ENCODE results near the gene COG3. TPM values are rescaled to one million over a fixed set of nuclear protein-coding genes. Genes with fewer than 3 reads are reported as not detected.

The COG3 gene
- total and polyA plus RNA-seq, 2 donors = 16.9 to 70.4 TPM

DNA sequence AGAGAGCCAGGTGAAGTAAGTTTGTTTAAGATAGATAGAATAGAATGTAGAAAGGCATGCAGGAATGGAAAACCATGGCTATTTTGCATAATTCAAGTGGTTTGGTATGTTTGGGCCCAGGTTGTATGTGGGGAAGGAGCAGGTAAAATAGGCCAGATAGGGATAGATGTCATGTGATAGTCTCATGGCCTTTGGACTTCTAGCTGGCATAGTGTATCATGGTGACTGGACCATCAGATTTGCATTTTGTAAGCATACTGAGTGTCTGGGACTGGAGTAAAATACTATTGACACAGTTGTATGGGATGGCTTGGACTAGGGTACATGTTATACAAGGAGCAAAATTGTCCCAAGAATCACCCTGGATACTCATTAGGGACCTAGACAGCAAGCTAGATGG is 38.9 kb downstream of the COG3 start:
- Histone ChIP-seq H3K4me3 (ENCODE audit: low read depth, low read length) (no peak overlapping the region), H3K36me3 (ENCODE audit: insufficient read depth) (peaks cover 4% of the 10 kb centered on the region), H3K27ac (ENCODE audit: low read depth) (no peak overlapping the region), H3K4me1 (ENCODE audit: insufficient read depth) (no peaks in the 10 kb centered on the region)
- no peak for DNase-seq (ENCODE audit: extremely low spot score)

DNA sequence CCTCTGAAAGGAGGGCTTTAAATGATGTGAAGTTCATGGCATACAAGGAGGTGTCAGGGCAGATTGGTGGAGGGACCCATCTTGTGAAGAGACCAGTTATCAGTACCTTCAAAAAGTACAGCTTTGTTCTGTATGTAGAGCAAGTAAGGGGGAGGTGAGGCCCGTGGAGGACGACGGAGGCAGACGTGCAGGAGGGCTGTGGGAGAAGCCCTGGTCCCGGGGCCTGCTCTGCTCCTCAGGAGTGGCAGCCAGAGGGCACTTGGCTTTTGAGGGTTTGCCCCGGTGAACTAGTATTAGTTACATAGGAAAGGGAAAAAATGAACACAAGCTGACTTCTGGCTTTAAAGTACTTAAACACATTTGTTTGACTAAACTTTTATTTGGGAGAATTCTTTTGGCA is 42.1 kb downstream of the COG3 start:
- WGBS = 84% methylated on average over 6 of the region's 6 CpGs

GRCh38 chr13:45508776-45509175 is 44.0 kb downstream of the COG3 start:
- peaks cover 9% of the 10 kb centered on the region for H3K36me3 ChIP-seq (ENCODE audit: insufficient read depth)
- no peak overlapping the region for H3K4me3 ChIP-seq (ENCODE audit: low read depth, low read length)
- 87% methylated on average over 7 of the region's 7 CpGs for WGBS
- H3K4me1 ChIP-seq (ENCODE audit: insufficient read depth) = no peaks in the 10 kb centered on the region
- no peak for DNase-seq (ENCODE audit: extremely low spot score)
- H3K27ac ChIP-seq (ENCODE audit: low read depth) = no peak overlapping the region

More for the DNA sequence above, 42.1 kb downstream of the COG3 start:
- DNase-seq (ENCODE audit: extremely low spot score) = no peak
- Histone ChIP-seq H3K36me3 (ENCODE audit: insufficient read depth) (peaks cover 8% of the 10 kb centered on the region), H3K4me1 (ENCODE audit: insufficient read depth) (no peaks in the 10 kb centered on the region), H3K27ac (ENCODE audit: low read depth) (no peak overlapping the region), H3K4me3 (ENCODE audit: low read depth, low read length) (no peak overlapping the region)

- Histone ChIP-seq H3K36me3 (ENCODE audit: insufficient read depth) (peaks cover 9% of the 10 kb centered on the region), H3K4me3 (ENCODE audit: low read depth, low read length) (no peak overlapping the region), H3K4me1 (ENCODE audit: insufficient read depth) (no peaks in the 10 kb centered on the region), H3K27ac (ENCODE audit: low read depth) (no peak overlapping the region)
- no peak for DNase-seq (ENCODE audit: extremely low spot score)
- WGBS = 90% methylated on average over 3 of the region's 3 CpGs
Measured at GRCh38 chr13:45510672-45511071, 45.9 kb downstream of the COG3 start.

DNA sequence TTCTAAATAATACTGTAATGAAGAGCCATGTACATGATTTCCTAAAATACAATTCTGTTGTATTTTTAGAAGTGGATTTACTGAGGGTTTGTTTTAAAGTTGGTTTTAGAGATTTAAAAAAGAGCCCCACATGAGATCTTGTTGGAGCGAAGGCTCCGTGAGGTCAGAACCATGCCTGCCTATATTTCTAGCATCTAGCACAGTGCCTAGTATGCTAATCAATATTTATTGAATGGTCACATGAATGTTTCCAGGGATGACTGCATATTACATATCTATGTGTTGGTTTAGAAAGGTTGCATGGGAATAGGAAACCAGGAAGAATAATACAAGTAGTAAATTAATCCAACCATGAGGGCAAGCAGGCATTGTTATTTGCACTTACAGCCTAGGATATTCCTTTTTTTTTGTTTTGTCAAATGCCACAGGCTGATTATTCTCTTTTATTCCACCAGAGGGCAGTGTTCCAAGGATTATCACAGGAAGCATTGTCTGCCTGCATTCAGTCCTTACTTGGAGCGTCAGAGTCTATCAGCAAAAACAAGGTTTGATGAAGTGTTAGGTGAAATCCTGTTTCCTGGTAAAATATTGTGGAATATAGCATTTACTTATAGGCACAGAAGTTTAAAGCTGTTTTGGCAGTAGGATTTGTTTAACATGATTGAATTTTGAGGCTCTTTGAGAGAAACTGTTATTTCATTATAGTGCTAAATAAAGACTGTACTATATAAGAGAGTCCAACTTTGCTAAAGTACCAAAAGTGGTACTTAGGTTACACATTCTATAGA is 46.8 kb downstream of the COG3 start:
- no peaks in the 10 kb centered on the region for H3K4me1 ChIP-seq (ENCODE audit: insufficient read depth)
- no peak overlapping the region for H3K4me3 ChIP-seq (ENCODE audit: low read depth, low read length)
- 61% methylated on average over 3 of the region's 3 CpGs for WGBS
- H3K36me3 ChIP-seq (ENCODE audit: insufficient read depth) = peaks cover 12% of the 10 kb centered on the region
- peak; percentile 47 for DNase-seq (ENCODE audit: extremely low spot score)
- no peak overlapping the region for H3K27ac ChIP-seq (ENCODE audit: low read depth)

- DNase-seq (ENCODE audit: extremely low spot score) = no peak
Measured at GRCh38 chr13:45512098-45512496, 47.4 kb downstream of the COG3 start.

DNA sequence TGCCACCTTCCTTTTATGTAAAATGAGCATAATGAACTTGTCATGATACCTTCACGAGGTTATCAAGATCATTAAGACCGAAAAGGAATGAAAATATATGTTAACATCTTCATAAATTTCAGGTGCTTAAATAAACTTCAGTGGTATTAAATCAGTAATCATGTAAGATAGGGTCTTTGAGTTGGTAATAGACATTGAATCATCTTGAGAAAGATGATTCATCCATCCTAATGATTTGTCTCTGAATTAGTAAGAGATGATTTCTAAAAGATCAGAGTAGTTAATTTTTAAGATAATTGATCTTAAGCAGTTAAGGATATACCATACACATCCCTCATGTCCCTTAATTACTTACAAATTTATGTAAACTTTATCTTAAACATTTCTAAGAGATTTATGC is 52.0 kb downstream of the COG3 start:
- WGBS = 76% methylated on average over 2 of the region's 2 CpGs
- no peaks in the 10 kb centered on the region for H3K4me1 ChIP-seq (ENCODE audit: insufficient read depth)
- peaks cover 13% of the 10 kb centered on the region for H3K36me3 ChIP-seq (ENCODE audit: insufficient read depth)

More at GRCh38 chr13:45512098-45512496, 47.4 kb downstream of the COG3 start:
- Histone ChIP-seq H3K4me1 (ENCODE audit: insufficient read depth) (no peaks in the 10 kb centered on the region), H3K27ac (ENCODE audit: low read depth) (no peak overlapping the region), H3K4me3 (ENCODE audit: low read depth, low read length) (no peak overlapping the region), H3K36me3 (ENCODE audit: insufficient read depth) (peaks cover 12% of the 10 kb centered on the region)
- WGBS = 84% methylated on average over 1 of the region's 1 CpG

GRCh38 chr13:45518525-45519245 is 53.9 kb downstream of the COG3 start:
- Histone ChIP-seq H3K4me3 (ENCODE audit: low read depth, low read length) (no peak overlapping the region), H3K4me1 (ENCODE audit: insufficient read depth) (no peaks in the 10 kb centered on the region), H3K36me3 (ENCODE audit: insufficient read depth) (peaks cover 11% of the 10 kb centered on the region), H3K27ac (ENCODE audit: low read depth) (no peak overlapping the region)
- no peak for DNase-seq (ENCODE audit: extremely low spot score)
- 47% methylated on average over 4 of the region's 4 CpGs for WGBS

More for the DNA sequence above, 52.0 kb downstream of the COG3 start:
- H3K4me3 ChIP-seq (ENCODE audit: low read depth, low read length) = no peak overlapping the region
- no peak for DNase-seq (ENCODE audit: extremely low spot score)
- H3K27ac ChIP-seq (ENCODE audit: low read depth) = no peak overlapping the region

- WGBS = 77% methylated on average over 4 of the region's 4 CpGs
- peaks cover 11% of the 10 kb centered on the region for H3K36me3 ChIP-seq (ENCODE audit: insufficient read depth)
Measured at GRCh38 chr13:45519493-45519892, 54.8 kb downstream of the COG3 start.

DNA sequence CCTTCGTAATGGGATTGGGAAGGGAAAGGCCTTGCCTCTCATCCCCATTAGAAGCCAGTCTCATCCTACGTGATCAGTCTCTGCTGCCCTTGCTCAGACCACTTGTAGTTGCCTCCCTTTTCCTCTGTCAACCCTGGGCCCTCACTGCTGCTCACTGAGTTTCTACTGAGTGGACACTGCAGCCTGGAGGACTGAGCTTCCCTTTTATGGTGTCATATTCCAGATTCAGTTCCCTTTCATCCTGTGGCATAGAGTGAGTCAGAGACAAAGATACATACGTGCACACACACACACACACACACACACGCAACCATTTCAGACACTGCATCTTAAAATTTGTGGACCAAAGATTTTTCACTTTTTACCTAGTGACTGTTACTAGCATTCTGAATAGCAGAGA is 56.6 kb downstream of the COG3 start:
- Histone ChIP-seq H3K36me3 (ENCODE audit: insufficient read depth) (peaks cover 5% of the 10 kb centered on the region), H3K4me1 (ENCODE audit: insufficient read depth) (no peaks in the 10 kb centered on the region), H3K27ac (ENCODE audit: low read depth) (no peak overlapping the region), H3K4me3 (ENCODE audit: low read depth, low read length) (no peak overlapping the region)
- no peak for DNase-seq (ENCODE audit: extremely low spot score)
- WGBS = 73% methylated on average over 4 of the region's 4 CpGs

More at GRCh38 chr13:45519493-45519892, 54.8 kb downstream of the COG3 start:
- Histone ChIP-seq H3K4me1 (ENCODE audit: insufficient read depth) (no peaks in the 10 kb centered on the region), H3K27ac (ENCODE audit: low read depth) (no peak overlapping the region), H3K4me3 (ENCODE audit: low read depth, low read length) (no peak overlapping the region)
- DNase-seq (ENCODE audit: extremely low spot score) = no peak

GRCh38 chr13:45522571-45522970 is 57.8 kb downstream of the COG3 start:
- 58% methylated on average over 2 of the region's 2 CpGs for WGBS
- Histone ChIP-seq H3K36me3 (ENCODE audit: insufficient read depth) (peaks cover 3% of the 10 kb centered on the region), H3K4me3 (ENCODE audit: low read depth, low read length) (no peak overlapping the region), H3K27ac (ENCODE audit: low read depth) (no peak overlapping the region), H3K4me1 (ENCODE audit: insufficient read depth) (no peaks in the 10 kb centered on the region)
- no peak for DNase-seq (ENCODE audit: extremely low spot score)

- no peak for DNase-seq (ENCODE audit: extremely low spot score)
- H3K36me3 ChIP-seq (ENCODE audit: insufficient read depth) = peaks cover 2% of the 10 kb centered on the region
- no peak overlapping the region for H3K27ac ChIP-seq (ENCODE audit: low read depth)
- H3K4me1 ChIP-seq (ENCODE audit: insufficient read depth) = no peaks in the 10 kb centered on the region
- 44% methylated on average over 6 of the region's 6 CpGs for WGBS
- H3K4me3 ChIP-seq (ENCODE audit: low read depth, low read length) = no peak overlapping the region
Measured at GRCh38 chr13:45527699-45528462, 63.1 kb downstream of the COG3 start.

DNA sequence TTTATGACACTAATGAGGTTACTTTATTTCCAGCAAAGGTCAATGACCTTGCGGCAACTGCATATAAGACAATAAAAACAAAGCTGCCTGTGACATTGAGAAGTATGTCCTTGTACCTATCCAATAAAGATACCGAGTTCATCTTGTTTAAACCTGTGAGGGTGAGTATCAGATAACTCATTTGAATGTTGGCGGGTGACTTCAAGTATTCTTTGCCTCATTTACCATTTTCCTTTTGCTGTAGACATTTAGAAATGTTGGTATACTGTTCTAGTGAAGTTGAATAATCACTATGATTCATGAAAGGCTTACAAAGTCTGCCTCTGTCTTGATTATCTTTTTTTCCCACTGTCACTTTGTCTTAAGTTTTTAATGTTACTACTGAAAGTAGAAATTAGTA is 65.0 kb downstream of the COG3 start:
- 83% methylated on average over 3 of the region's 3 CpGs for WGBS

More for the DNA sequence above, 65.0 kb downstream of the COG3 start:
- Histone ChIP-seq H3K4me1 (ENCODE audit: insufficient read depth) (no peaks in the 10 kb centered on the region), H3K27ac (ENCODE audit: low read depth) (no peak overlapping the region), H3K4me3 (ENCODE audit: low read depth, low read length) (no peak overlapping the region), H3K36me3 (ENCODE audit: insufficient read depth) (peaks cover 4% of the 10 kb centered on the region)
- no peak for DNase-seq (ENCODE audit: extremely low spot score)
